ENCODE results near the gene MOV10.
A peak's percentile ranks its signal among the peaks of the same experiment; 100 is the strongest.

Gene MOV10

GRCh38 chr1:112674986-112675727 is 698 bp downstream of the MOV10 start:
- DNase-seq (ENCODE audit: low read depth), result peak; percentile 14

GRCh38 chr1:112675728-112676381 is 1.4 kb downstream of the MOV10 start:
- no peak for DNase-seq (ENCODE audit: low read depth)

- no peak for DNase-seq (ENCODE audit: low read depth)
Measured at GRCh38 chr1:112676543-112676942, 2.1 kb downstream of the MOV10 start.

- DNase-seq (ENCODE audit: low read depth), result no peak
Measured at GRCh38 chr1:112677501-112677900, 3.0 kb downstream of the MOV10 start.

GRCh38 chr1:112678605-112679004 is 4.1 kb downstream of the MOV10 start:
- DNase-seq (ENCODE audit: low read depth), result no peak

GRCh38 chr1:112685913-112686312 is 11.5 kb downstream of the MOV10 start:
- DNase-seq (ENCODE audit: low read depth), result no peak

- DNase-seq (ENCODE audit: low read depth), result no peak
Measured at GRCh38 chr1:112686417-112686816, 12.0 kb downstream of the MOV10 start.

- DNase-seq (ENCODE audit: low read depth), result no peak
Measured at GRCh38 chr1:112686835-112687234, 12.4 kb downstream of the MOV10 start.

GRCh38 chr1:112687361-112687760 is 12.9 kb downstream of the MOV10 start:
- DNase-seq (ENCODE audit: low read depth), result no peak

GRCh38 chr1:112687785-112688496 is 13.5 kb downstream of the MOV10 start:
- DNase-seq (ENCODE audit: low read depth), result no peak

GRCh38 chr1:112688781-112689193 is 14.3 kb downstream of the MOV10 start:
- no peak for DNase-seq (ENCODE audit: low read depth)

GRCh38 chr1:112689196-112689841 is 14.9 kb downstream of the MOV10 start:
- DNase-seq (ENCODE audit: low read depth), result no peak

GRCh38 chr1:112689842-112690237 is 15.4 kb downstream of the MOV10 start:
- no peak for DNase-seq (ENCODE audit: low read depth)

GRCh38 chr1:112692681-112693080 is 18.2 kb downstream of the MOV10 start:
- DNase-seq (ENCODE audit: low read depth), result no peak

- DNase-seq (ENCODE audit: low read depth), result no peak
Measured at GRCh38 chr1:112693821-112694220, 19.4 kb downstream of the MOV10 start.

- no peak for DNase-seq (ENCODE audit: low read depth)
Measured at GRCh38 chr1:112694363-112694929, 20.0 kb downstream of the MOV10 start.

GRCh38 chr1:112695276-112695675 is 20.8 kb downstream of the MOV10 start:
- no peak for DNase-seq (ENCODE audit: low read depth)

- no peak for DNase-seq (ENCODE audit: low read depth)
Measured at GRCh38 chr1:112696578-112697314, 22.3 kb downstream of the MOV10 start.

GRCh38 chr1:112697781-112698201 is 23.3 kb downstream of the MOV10 start:
- no peak for DNase-seq (ENCODE audit: low read depth)

- DNase-seq (ENCODE audit: low read depth), result no peak
Measured at GRCh38 chr1:112698366-112699310, 24.2 kb downstream of the MOV10 start.

Data from activated T-cell treated with anti-CD3 and anti-CD28 coated beads for 1 hour (primary cell).